ENCODE measurements around the gene FNTB.

Gene FNTB

DNA sequence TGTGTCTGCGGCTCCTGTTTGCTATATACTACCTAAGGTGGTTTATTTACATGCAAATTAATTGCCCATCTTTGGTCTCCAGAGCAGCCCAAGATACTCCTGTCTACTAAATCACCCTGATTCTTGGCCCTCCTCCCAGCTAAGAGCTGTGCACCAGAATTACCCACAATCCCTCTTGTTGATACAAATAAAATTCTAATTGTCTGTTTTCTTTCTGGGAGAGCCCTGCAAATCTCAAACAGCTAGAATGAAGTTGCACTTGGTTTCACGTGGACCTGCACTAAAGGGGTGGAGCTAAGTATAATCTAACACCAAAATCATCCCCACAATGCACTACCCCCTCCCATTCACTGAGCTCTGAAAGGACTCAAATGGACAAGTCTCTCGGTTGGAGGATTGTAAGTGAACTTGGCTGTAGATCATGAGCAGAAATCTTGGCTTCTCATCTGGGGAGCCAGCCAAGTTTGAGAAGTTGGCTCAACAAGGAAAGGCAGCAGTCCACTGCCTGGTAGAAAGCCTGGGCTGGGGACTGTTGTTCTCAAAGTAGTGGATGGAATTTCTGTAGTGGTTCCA lies 109.0 kb downstream of the FNTB start:
- H2AFZ ChIP-seq (ENCODE audit: low read depth, low read length): no peak overlapping the region
- DNase-seq: no peak
- peaks cover 81% of the 10 kb centered on the region for H3K36me3 ChIP-seq (ENCODE audit: insufficient read depth, low read length)
- H3K4me3 ChIP-seq (ENCODE audit: low read depth in 1 of 2, low read length in 2 of 2): no peak overlapping the region
- peaks cover 48% of the 10 kb centered on the region for H4K20me1 ChIP-seq (ENCODE audit: insufficient read depth, low read length)
- no peaks in the 10 kb centered on the region for H3K27me3 ChIP-seq (ENCODE audit: insufficient read depth, low read length, poor library complexity)
- 0 out of 2 replicates have a peak overlapping the region, but pooled peaks have one; percentile 23 for H3K27ac ChIP-seq (ENCODE audit: low read length)
- ATAC-seq (ENCODE audit: insufficient read depth, low read depth): no peak
- H3K9me3 ChIP-seq (ENCODE audit: insufficient read depth, low read length, severe bottlenecking): no peaks in the 10 kb centered on the region
- H3K9ac ChIP-seq (ENCODE audit: low read depth, low read length): no peak overlapping the region
- peaks cover 38% of the 10 kb centered on the region for H3K4me1 ChIP-seq (ENCODE audit: insufficient read depth, low read length)
- TF ChIP-seq, protein P1, sequence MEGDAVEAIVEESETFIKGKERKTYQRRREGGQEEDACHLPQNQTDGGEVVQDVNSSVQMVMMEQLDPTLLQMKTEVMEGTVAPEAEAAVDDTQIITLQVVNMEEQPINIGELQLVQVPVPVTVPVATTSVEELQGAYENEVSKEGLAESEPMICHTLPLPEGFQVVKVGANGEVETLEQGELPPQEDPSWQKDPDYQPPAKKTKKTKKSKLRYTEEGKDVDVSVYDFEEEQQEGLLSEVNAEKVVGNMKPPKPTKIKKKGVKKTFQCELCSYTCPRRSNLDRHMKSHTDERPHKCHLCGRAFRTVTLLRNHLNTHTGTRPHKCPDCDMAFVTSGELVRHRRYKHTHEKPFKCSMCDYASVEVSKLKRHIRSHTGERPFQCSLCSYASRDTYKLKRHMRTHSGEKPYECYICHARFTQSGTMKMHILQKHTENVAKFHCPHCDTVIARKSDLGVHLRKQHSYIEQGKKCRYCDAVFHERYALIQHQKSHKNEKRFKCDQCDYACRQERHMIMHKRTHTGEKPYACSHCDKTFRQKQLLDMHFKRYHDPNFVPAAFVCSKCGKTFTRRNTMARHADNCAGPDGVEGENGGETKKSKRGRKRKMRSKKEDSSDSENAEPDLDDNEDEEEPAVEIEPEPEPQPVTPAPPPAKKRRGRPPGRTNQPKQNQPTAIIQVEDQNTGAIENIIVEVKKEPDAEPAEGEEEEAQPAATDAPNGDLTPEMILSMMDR (IDR thresholded peaks at IDR 0.05; ENCODE audit: borderline replicate concordance, extremely low read depth, low read length, poor library complexity, severe bottlenecking): no peak
- no peak for TF ChIP-seq EZH2 (IDR thresholded peaks at IDR 0.05; ENCODE audit: borderline replicate concordance, low read depth, low read length, severe bottlenecking)
- H3K4me2 ChIP-seq (ENCODE audit: insufficient read depth, low read length): no peak overlapping the region
- H3K79me2 ChIP-seq (ENCODE audit: insufficient read depth, low read length): peaks cover 99% of the 10 kb centered on the region

DNA sequence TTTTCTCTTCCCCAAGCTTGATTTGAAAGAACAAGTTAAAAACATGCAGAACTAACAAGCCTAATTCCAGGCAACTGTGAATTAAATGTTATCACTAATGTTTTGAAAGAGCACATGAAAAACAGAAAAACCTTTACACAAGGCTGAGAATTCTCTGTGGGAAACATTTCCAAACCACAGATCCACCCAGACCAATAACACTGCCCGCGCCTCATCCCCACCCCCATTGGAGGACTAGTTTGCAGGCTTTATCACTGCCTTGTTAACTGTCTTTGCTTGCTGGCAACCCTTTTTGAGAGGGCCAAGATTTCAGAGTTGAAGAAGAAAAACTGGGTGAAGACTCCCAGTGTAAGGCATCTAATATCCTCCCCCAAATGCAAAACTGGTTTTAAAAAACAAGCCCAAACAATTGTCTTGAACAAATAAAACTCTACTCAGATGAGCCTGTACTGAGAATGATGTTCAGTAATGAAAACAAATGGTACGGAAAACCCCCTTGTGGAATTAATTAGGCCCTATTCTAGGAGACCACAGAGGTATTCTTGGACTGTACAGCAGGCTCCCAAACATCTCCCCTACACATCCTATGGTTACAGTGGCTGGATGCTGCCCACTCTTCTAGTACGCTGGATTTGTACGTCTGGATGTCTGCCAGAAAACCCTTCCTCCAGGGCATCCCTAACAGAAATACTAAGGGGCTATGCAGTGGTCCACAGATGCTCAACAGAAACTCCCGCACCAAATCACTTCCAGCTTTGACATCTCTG lies 109.8 kb downstream of the FNTB start:
- no peak for TF ChIP-seq EZH2 (IDR thresholded peaks at IDR 0.05; ENCODE audit: borderline replicate concordance, low read depth, low read length, severe bottlenecking)
- TF ChIP-seq, protein P1 (IDR thresholded peaks at IDR 0.05; ENCODE audit: borderline replicate concordance, extremely low read depth, low read length, poor library complexity, severe bottlenecking): no peak
- peak overlapping the region; percentile 23; the same call in 1 of the 2 replicates for H3K27ac ChIP-seq (ENCODE audit: low read length)
- H3K9me3 ChIP-seq (ENCODE audit: insufficient read depth, low read length, severe bottlenecking): no peaks in the 10 kb centered on the region
- H3K9ac ChIP-seq (ENCODE audit: low read depth, low read length): no peak overlapping the region
- DNase-seq (no peak), ATAC-seq (ENCODE audit: insufficient read depth, low read depth) (no peak)
- peaks cover 75% of the 10 kb centered on the region for H3K36me3 ChIP-seq (ENCODE audit: insufficient read depth, low read length)
- H3K79me2 ChIP-seq (ENCODE audit: insufficient read depth, low read length): peaks cover 99% of the 10 kb centered on the region
- H3K4me1 ChIP-seq (ENCODE audit: insufficient read depth, low read length): peaks cover 44% of the 10 kb centered on the region
- no peaks in the 10 kb centered on the region for H3K27me3 ChIP-seq (ENCODE audit: insufficient read depth, low read length, poor library complexity)
- H4K20me1 ChIP-seq (ENCODE audit: insufficient read depth, low read length): peaks cover 44% of the 10 kb centered on the region
- H3K4me2 ChIP-seq (ENCODE audit: insufficient read depth, low read length): peak overlapping the region; percentile 5; the same call in 1 of the 2 replicates
- no peak overlapping the region for H3K4me3 ChIP-seq (ENCODE audit: low read depth in 1 of 2, low read length in 2 of 2)
- H2AFZ ChIP-seq (ENCODE audit: low read depth, low read length): no peak overlapping the region

GRCh38 chr14:65098586-65098985 lies 111.9 kb downstream of the FNTB start:
- H3K4me3 ChIP-seq (ENCODE audit: low read depth in 1 of 2, low read length in 2 of 2): peak overlapping the region; percentile 10 to 51; a peak in 3 of 4 replicates
- peak; percentile 22 for ATAC-seq (ENCODE audit: insufficient read depth, low read depth)
- H2AFZ ChIP-seq (ENCODE audit: low read depth, low read length): no peak overlapping the region; the same call in 1 of the 2 replicates
- peaks cover 54% of the 10 kb centered on the region for H3K36me3 ChIP-seq (ENCODE audit: insufficient read depth, low read length)
- H3K27ac ChIP-seq (ENCODE audit: low read length): peak overlapping the region; percentile 83
- no peaks in the 10 kb centered on the region for H3K9me3 ChIP-seq (ENCODE audit: insufficient read depth, low read length, severe bottlenecking)
- DNase-seq: no peak
- TF ChIP-seq EZH2 (IDR thresholded peaks at IDR 0.05; ENCODE audit: borderline replicate concordance, low read depth, low read length, severe bottlenecking): no peak
- TF ChIP-seq, protein P1 (IDR thresholded peaks at IDR 0.05; ENCODE audit: borderline replicate concordance, extremely low read depth, low read length, poor library complexity, severe bottlenecking): no peak
- H3K79me2 ChIP-seq (ENCODE audit: insufficient read depth, low read length): peaks cover 87% of the 10 kb centered on the region
- no peaks in the 10 kb centered on the region for H3K27me3 ChIP-seq (ENCODE audit: insufficient read depth, low read length, poor library complexity)
- H3K9ac ChIP-seq (ENCODE audit: low read depth, low read length): peak overlapping the region; percentile 54
- peak overlapping the region; percentile 71 for H3K4me2 ChIP-seq (ENCODE audit: insufficient read depth, low read length)
- H3K4me1 ChIP-seq (ENCODE audit: insufficient read depth, low read length): peaks cover 50% of the 10 kb centered on the region
- H4K20me1 ChIP-seq (ENCODE audit: insufficient read depth, low read length): peaks cover 45% of the 10 kb centered on the region

Data from DND-41 (cell line).